T47D (cell line): Measurements from ENCODE around the gene PTPRD.
A peak's percentile ranks its signal among the peaks of the same experiment; 100 is the strongest.

Experiments used
- DNase-seq, 2 experiments: peaks; one replicate each; pipeline versions ENCODE4 v3.0.0 to v3.0.0-alpha.2; 2011 to 2012; ENCODE audit warnings: low read depth in 1 of 2, low spot score in 1 of 2
- JUND ChIP-seq: IDR thresholded peaks from 2 replicates; pipeline ENCODE4 v1.6.1; 2012; ENCODE audit warnings: low read depth
- in situ Hi-C: cut with HindIII; loops from 2 replicates; pipeline ENCODE4 v1.10.0; 2016; ENCODE audit warnings: low sequenced_read_pairs, low pct_unique_long_range_greater_than_20kb

PTPRD gene

DNA sequence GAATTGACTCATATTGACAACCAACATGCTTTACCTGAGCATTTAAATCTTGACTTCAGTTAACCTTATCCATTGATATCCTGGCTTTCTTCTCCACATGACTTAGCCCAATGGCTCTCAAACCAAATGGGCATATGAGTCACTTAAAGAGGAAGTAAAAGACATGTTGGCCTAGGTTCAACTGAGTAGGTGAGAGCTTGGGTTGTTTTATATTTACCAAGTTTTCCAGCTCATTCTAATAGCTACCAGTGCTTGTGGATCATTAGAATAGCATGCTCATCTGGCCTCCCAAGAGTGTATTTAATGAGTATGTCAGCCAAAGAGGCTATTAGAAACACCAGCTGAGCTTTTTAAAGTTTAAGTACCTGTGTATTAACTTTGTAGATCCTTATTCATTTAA lies 1049.0 kb downstream of the PTPRD start:
- no peak for DNase-seq
- no peak for TF ChIP-seq JUND
- in situ Hi-C loops, result no loop called here

- no peak for TF ChIP-seq JUND
- no peak for DNase-seq
- in situ Hi-C loops, result no loop called here
Measured at GRCh38 chr9:9560382-9561035, 1052.3 kb downstream of the PTPRD start.

DNA sequence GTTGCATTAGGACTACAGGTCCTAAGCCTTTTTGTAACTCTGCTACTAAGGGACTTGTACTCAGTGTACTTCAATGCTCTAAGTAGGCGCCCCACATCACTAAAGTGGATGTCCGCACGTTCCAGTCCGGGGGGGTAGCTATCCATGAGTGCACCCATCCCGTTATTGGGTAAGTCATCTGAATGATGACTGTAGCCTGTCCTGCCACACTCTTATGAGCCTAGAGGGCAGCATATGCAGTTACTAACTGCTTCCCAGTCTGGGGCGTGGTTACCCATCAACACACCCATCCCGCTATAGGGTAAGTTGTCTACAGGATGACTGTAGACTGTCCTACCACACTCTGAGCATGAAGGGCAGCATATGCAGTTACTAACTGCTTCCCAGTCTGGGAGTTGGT lies 1053.9 kb downstream of the PTPRD start:
- no peak for DNase-seq
- no peak for TF ChIP-seq JUND
- in situ Hi-C loops, result no loop called here

GRCh38 chr9:9557804-9558334 lies 1054.9 kb downstream of the PTPRD start:
- no peak for TF ChIP-seq JUND
- in situ Hi-C loops, result no loop called here
- DNase-seq, result no peak

- no peak for TF ChIP-seq JUND
- DNase-seq, result peak in 1 of 2 experiments; percentile 27
- in situ Hi-C loops, result no loop called here
Measured at GRCh38 chr9:9556865-9557803, 1055.7 kb downstream of the PTPRD start.

GRCh38 chr9:9552665-9553064 lies 1060.1 kb downstream of the PTPRD start:
- no peak for DNase-seq
- TF ChIP-seq JUND, result no peak
- in situ Hi-C loops, result no loop called here

DNA sequence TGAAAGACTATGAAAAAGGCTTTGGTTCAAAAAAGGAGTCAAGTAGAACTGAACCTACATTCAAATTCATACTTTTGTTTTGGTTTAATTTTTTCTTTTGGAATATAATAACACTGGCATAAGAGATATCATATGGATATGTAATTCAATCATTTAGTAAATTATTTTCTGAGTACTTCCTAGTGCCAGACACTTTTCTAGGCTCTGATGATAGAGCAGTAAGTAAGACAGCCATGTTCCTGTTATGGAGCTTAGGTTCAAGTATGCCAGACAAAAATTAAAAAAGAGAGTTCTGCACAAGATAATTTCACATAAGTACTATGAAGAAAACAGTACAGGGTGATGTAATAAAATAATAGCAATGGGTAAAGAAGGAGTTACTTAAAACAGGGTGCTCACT lies 1074.0 kb downstream of the PTPRD start:
- TF ChIP-seq JUND, result no peak
- in situ Hi-C loops, result no loop called here
- no peak for DNase-seq

DNA sequence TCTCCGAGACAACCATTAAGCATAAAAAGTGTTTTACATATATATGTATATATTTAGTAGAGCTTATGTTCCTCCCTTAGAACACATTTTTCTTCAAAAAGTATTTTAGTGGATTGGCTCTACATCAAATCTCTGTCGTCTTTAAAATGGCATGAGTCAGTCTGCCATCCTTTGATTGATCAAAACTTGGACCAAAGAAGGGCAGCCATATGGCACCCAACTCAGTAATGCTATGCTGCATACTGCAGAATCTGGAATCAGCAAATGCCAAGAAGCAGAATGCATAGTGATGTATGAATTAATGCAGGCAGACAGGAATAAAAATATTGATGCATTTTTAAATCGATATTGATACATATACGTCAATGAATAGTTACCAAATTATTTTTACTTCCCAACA lies 1074.4 kb downstream of the PTPRD start:
- no peak for DNase-seq
- no peak for TF ChIP-seq JUND
- in situ Hi-C loops, result no loop called here

DNA sequence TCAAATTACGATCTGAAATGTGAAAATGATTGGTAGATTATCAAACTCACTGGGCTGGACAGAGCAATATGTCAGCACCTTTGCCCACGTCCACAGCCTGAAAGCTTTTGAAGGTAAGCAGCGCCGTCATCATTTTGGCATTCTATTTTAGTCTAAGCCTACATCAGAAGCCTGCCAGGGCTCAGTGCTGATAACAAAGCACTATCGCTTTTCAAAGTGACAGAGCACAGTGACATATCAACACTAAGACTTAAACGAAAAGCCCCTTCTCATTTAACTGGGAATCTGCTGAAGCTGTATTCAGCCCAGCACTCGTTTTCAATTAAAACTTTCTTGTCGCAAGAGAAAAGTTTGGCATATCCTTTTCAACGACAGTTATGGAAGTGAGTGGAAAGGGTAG lies 1076.3 kb downstream of the PTPRD start:
- TF ChIP-seq JUND, result no peak
- in situ Hi-C loops, result no loop called here
- DNase-seq, result no peak

DNA sequence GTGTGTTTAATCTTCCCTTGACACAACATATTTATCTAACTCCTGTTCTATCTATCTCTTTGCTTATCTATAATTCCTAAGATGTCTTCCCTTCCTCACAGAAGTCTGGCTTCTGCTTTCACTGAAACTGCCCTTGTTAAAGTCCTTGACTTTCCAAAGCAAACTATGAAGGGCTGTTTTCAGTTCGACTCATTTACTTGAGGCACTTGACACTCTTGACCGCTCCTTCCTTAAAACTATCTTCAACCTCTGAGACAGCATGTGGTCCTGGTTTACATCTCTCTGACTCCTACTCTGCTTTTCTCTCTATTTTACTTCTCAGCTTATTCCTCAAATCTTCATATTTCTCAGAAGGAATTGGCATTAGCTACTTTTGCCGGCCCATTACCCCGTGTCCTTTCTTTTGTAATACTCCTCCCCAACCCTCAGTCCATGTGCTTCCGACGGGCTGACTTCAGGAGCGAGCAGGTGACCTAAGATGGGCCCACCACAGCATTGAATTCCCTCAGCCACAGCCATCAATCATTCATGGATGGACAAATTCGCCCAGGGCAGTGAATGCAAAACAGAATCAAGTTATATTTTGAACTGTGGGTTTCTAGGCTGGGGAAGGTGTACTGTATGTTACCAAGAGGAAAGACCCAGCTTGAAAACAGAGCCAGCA lies 1089.2 kb downstream of the PTPRD start:
- DNase-seq, result no peak
- TF ChIP-seq JUND, result no peak
- in situ Hi-C loops, result no loop called here

DNA sequence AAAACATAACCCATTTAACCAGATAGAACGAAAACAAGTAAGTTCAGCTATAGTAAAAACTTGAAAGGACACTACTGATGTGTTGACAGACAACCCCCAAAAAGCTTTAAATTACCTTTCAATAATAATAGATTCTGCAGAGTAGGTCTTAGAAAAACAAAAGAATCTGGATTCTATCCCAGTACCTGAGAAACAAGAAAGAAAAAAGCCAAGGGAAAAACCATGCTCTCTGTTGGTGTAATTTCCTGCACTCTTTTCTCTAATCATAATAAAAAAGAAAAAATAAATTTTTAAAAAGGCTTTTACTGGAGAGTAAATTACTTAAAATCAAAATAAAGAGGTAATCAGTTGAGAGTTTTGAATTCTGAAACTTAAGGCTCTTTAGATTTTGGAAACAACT lies 1090.4 kb downstream of the PTPRD start:
- no peak for DNase-seq
- no peak for TF ChIP-seq JUND
- in situ Hi-C loops, result no loop called here

DNA sequence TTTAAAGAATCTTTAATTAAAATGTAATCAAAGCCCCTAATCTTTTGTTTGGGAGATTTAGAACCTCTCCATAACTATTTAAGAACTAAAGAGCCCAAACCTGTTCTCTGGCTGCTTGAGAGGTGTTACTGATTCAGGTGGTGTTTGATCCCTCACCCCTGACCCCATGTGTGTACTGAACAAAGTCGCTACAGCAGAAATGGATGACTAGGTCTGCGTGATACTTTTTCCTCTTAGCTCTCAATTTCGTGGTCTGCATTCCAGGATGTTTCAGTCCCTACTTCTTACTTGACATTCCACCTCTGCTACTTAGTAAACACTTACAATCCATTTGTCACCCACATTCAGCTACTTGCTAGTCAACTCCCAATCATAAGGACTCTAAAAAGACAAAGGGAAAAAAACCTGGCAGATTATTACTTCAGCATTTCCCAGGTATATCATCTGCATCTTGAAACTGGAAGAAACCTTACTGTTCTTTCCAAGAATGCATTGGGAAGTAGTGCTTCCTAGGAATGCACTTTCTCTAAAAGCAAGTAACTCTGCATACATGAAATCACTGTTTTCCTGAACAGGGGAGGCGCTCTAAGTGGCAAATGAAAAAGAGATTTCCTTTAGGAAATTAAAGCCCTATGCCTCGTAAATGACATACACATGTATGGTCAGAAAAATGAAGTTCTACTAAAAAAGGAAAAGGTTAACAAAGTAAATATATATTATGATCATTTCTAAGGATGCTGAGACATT lies 1091.6 kb downstream of the PTPRD start:
- DNase-seq, result no peak
- in situ Hi-C loops, result no loop called here
- no peak for TF ChIP-seq JUND
